GM23338 (cell line): ENCODE data around the gene AKAP9. TPM values are rescaled to one million over a fixed set of nuclear protein-coding genes. Genes with fewer than 3 reads are reported as not detected.

Experiments
- CTCF ChIP-seq, 2 experiments: fragments of 200-600 bp in 1 of 2; sonication (generic) in 1 of 2; conservative IDR thresholded peaks; 2 replicates each; pipeline versions ENCODE4 v1.5.1 to v1.6.1; 2016 to 2017; ENCODE audit warnings: antibody characterized with exemption in 2 of 2, low read depth in 2 of 2, mild to moderate bottlenecking in 2 of 2, moderate library complexity in 1 of 2
- EZH2phosphoT487 ChIP-seq: fragments of 200-600 bp; sonication (generic); IDR thresholded peaks from one replicate; pipeline ENCODE4 v1.8.1; 2018; ENCODE audit warnings: antibody characterized with exemption; ENCODE audit not compliant: unreplicated experiment
- REST ChIP-seq: IDR thresholded peaks from one replicate; pipeline ENCODE4 v1.6.1; 2018; ENCODE audit warnings: antibody characterized with exemption; ENCODE audit not compliant: unreplicated experiment
- STAT1 ChIP-seq: IDR thresholded peaks from one replicate; pipeline ENCODE4 v1.6.1; 2016; ENCODE audit warnings: antibody characterized with exemption; ENCODE audit not compliant: unreplicated experiment
- ZNF462 ChIP-seq: fragments of 250-450 bp; sonication (Bioruptor Pico); IDR thresholded peaks from 2 replicates; pipeline ENCODE4 v1.5.0; 2020; ENCODE audit warnings: mild to moderate bottlenecking, moderate library complexity
- polyA plus RNA-seq: library from polyadenylated mRNA; unstranded; fragments of >200 nt; fragmentation: Nextera tagmentation; extraction: Ambion mirVana; gene quantifications from 2 replicates; pipeline ENCODE4 v1.2.1, GENCODE V29; 2016
- total RNA-seq: library from RNA; depleted of rRNA; stranded (reverse); fragments of >200 nt; shearing (Covaris generic); gene quantifications from 2 replicates; pipeline ENCODE4 v1.2.3, GENCODE V29; 2014

The AKAP9 gene
- total and polyA plus RNA-seq, 2 experiments from 2014 or later: 33.5 to 67.4 TPM

- TF ChIP-seq ZNF462 (CRISPR knock-in tag) (no peak), EZH2phosphoT487 (no peak), STAT1 (no peak), REST (no peak), CTCF (conservative IDR thresholded peaks at IDR 0.05; ENCODE audit: low read depth in 2 of 2) (no peak)
Observed at GRCh38 chr7:92135052-92135889, 194.6 kb downstream of the AKAP9 start (continued).
